SU-DHL-6 (cell line): ENCODE data around the gene DST.

Source experiments
- CTCF ChIP-seq: fragments of 200-600 bp; sonication (generic); IDR thresholded peaks from one replicate; pipeline ENCODE4 v1.5.1; 2017; ENCODE audit warnings: antibody characterized with exemption, mild to moderate bottlenecking, low read length, moderate library complexity; ENCODE audit not compliant: insufficient read depth, poor library complexity, severe bottlenecking
- EZH2phosphoT487 ChIP-seq: fragments of 200-600 bp; sonication (generic), shearing (Covaris generic); conservative IDR thresholded peaks from 2 replicates; pipeline ENCODE4 v1.6.1; 2018; ENCODE audit warnings: mild to moderate bottlenecking, antibody characterized with exemption, low read length, moderate library complexity, mixed read lengths

- TF ChIP-seq CTCF (no peak), EZH2phosphoT487 (no peak)
Measured at GRCh38 chr6:56480246-56480645, 162.4 kb downstream of the DST start.
